Natural killer cell treated with Interleukin-12 subunit alpha and Interleukin-12 subunit beta and Interleukin-15 and Interleukin-18, amount 100 ng/mL, for 72 hours (primary cell): ENCODE results near the gene TPSAB1. TPM values are rescaled to one million over a fixed set of nuclear protein-coding genes. Genes with fewer than 3 reads are reported as not detected.

Experiments used
- ATAC-seq, 2 donors: fragments of 150-1000 bp; cut with Tn5 transposase in 1 of 2; sonication (Bioruptor Pico), chemical (Tn5 transposase) in 1 of 2; 2 replicates each; pipeline ENCODE4 v1.10.0; 2021
- DNase-seq: peaks from one replicate; pipeline ENCODE4 v3.0.0; 2022; ENCODE audit warnings: low spot score
- H3K27ac Mint-ChIP-seq, 2 donors: 1 replicate in 1 of 2; 2 replicates in 1 of 2; pipeline ENCODE4 v1.8.0; 2022; ENCODE audit warnings: mixed read lengths in 2 of 2, mild to moderate bottlenecking in 1 of 2, moderate library complexity in 1 of 2
- H3K27me3 Mint-ChIP-seq, 2 donors: 1 replicate in 1 of 2; 2 replicates in 1 of 2; pipeline ENCODE4 v1.8.0; 2022; ENCODE audit warnings: mixed read lengths in 2 of 2
- H3K36me3 Mint-ChIP-seq: one replicate; pipeline ENCODE4 v1.8.0; 2022; ENCODE audit warnings: mixed read lengths
- H3K4me1 Mint-ChIP-seq, 2 donors: 1 replicate in 1 of 2; 2 replicates in 1 of 2; pipeline ENCODE4 v1.8.0; 2022; ENCODE audit warnings: low read depth in 2 of 2, mixed read lengths in 2 of 2, mild to moderate bottlenecking in 1 of 2
- H3K4me3 Mint-ChIP-seq: one replicate; pipeline ENCODE4 v1.8.0; 2022; ENCODE audit warnings: mixed read lengths
- H3K9me3 Mint-ChIP-seq: 2 replicates; pipeline ENCODE4 v1.8.0; 2022; ENCODE audit warnings: mixed read lengths
- total RNA-seq, 2 donors: library from RNA; stranded (reverse); gene quantifications; one replicate each; pipeline ENCODE4 v1.2.3, GENCODE V29; 2022

The TPSAB1 gene
- total RNA-seq, 2 donors from 2014 or later, result 6.6 TPM; not detected in 1

DNA sequence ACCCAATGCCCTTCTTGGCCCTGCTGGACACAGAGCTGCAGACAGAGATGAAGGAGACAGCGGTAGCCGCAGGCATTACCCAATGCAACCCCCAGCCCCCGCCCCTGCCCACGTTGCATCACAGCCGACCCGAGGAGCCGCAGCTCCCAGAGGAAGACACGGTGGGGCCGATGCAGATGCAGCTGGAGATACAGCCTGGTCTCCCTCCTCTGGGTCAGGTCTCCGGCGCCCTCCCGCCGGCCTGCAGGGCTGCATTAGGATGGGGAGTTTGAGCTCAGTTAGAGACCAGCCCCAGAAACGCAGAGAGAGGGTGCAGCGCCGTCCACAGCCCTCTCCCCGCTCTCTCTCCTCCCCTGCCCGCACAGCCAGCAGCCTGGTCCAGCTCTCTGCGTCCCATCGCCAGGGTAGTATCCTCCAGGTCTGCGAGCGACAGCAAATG lies 49.6 kb downstream of the TPSAB1 start:
- H3K4me3 Mint-ChIP-seq, result no peak overlapping the region
- DNase-seq (no peak), ATAC-seq (no peak)
- H3K36me3 Mint-ChIP-seq, result no peaks in the 10 kb centered on the region
- peaks cover 10 to 14% of the 10 kb centered on the region in 2 donors for H3K27me3 Mint-ChIP-seq
- H3K9me3 Mint-ChIP-seq, result no peaks in the 10 kb centered on the region
- H3K27ac Mint-ChIP-seq, result no peak overlapping the region
- H3K4me1 Mint-ChIP-seq, result no peaks in the 10 kb centered on the region

DNA sequence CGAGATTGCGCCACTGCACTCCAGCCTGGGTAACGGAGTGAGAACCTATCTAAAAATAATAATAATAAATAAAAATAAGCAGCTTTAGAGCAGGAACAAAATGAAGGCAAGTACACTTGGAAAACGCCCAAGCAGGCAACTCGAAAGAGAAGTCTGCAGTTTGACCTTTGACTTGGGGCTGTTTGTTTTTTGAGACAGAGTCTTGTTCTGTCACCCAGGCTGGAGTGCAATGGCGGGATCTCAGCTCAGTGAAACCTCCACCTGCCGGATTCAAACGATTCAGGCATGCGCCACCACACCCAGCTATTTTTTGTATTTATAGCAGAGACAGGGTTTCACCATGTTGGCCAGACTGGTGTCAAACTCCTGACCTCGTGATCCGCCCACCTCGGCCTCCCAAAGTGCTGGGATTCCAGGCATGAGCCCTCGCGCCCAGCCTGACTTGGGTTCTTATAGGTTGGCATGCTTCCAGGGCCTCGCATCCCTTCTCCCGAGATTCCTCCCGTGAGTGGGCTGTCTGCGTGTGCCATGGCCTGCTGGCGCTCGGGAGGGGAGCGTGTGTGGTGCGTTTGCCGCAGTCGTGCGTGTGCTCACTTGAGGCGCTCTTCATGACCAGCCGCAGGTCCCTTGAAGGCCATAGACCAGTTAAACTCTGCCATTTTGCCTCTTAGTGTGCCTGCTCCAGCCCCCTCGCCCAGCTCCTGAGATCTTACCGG lies 50.5 kb downstream of the TPSAB1 start:
- Mint-ChIP-seq H3K36me3 (no peaks in the 10 kb centered on the region), H3K27me3 (peaks cover 10 to 14% of the 10 kb centered on the region in 2 donors), H3K4me3 (no peak overlapping the region), H3K9me3 (no peaks in the 10 kb centered on the region), H3K27ac (no peak overlapping the region), H3K4me1 (no peaks in the 10 kb centered on the region)
- ATAC-seq (no peak), DNase-seq (no peak)

DNA sequence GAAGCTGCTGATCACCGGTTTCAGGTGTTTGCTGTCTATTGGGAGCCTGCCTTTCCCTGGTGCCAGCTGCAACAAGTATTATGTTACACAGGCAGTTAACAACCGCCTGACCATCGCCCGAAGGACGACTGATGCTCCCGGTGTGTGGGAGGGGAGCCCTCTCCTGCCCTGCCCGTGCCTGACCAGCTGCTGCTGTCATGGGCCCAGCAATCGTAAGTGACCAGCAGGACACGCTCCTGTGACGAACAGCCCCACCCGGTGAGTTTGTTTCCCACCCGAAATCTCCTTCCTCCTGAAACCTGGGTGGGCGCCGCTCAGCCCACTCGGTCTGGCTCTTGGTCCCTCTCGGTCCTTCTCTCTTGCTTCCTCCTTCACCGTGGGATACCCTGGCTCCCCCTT lies 51.1 kb downstream of the TPSAB1 start:
- H3K27ac Mint-ChIP-seq, result no peak overlapping the region
- no peak for ATAC-seq
- H3K4me3 Mint-ChIP-seq, result no peak overlapping the region
- peaks cover 11 to 14% of the 10 kb centered on the region in 2 donors for H3K27me3 Mint-ChIP-seq
- no peaks in the 10 kb centered on the region for H3K4me1 Mint-ChIP-seq
- H3K36me3 Mint-ChIP-seq, result no peaks in the 10 kb centered on the region
- no peak for DNase-seq
- H3K9me3 Mint-ChIP-seq, result no peaks in the 10 kb centered on the region

Other genes with a start within 250 kb of the TPSAB1 start
- not detected for gene SSTR5, start 168.0 kb upstream of the TPSAB1 start, total RNA-seq
- gene C1QTNF8, start 144.5 kb upstream of the TPSAB1 start, total RNA-seq, result not detected
- under 1 TPM; 0.21 to 0.31 TPM for gene CACNA1H, start 87.6 kb upstream of the TPSAB1 start, total RNA-seq
- gene TPSG1, start 15.4 kb upstream of the TPSAB1 start, total RNA-seq, result 1 to 10 TPM in 1 of 2 donors, not detected in 1; 1.3 TPM
- gene TPSB2, start 10.5 kb upstream of the TPSAB1 start, total RNA-seq, result 1 to 10 TPM in 1 of 2 donors, not detected in 1; 1.0 TPM
- not detected for gene TPSD1, start 15.4 kb downstream of the TPSAB1 start, total RNA-seq
- gene UBE2I, start 68.9 kb downstream of the TPSAB1 start, total RNA-seq, result 100 to 1,000 TPM; 202 to 246 TPM
- under 1 TPM; 0.17 to 0.31 TPM for gene BAIAP3, start 92.9 kb downstream of the TPSAB1 start, total RNA-seq
- 100 to 1,000 TPM in 1 of 2 donors, 10 to 100 TPM in 1; 57.4 to 108 TPM for gene TSR3, start 111.2 kb downstream of the TPSAB1 start, total RNA-seq
- gene GNPTG, start 111.2 kb downstream of the TPSAB1 start, total RNA-seq, result 10 to 100 TPM; 36.1 to 38.9 TPM
- gene UNKL, start 174.0 kb downstream of the TPSAB1 start, total RNA-seq, result 10 to 100 TPM; 25.4 to 72.1 TPM
- 10 to 100 TPM; 18.4 to 31.1 TPM for gene UQCC4, start 180.0 kb downstream of the TPSAB1 start, total RNA-seq
- gene PERCC1, start 190.4 kb downstream of the TPSAB1 start, total RNA-seq, result 1 to 10 TPM in 1 of 2 donors, under 1 TPM in 1; 0.98 to 1.2 TPM
- 1 to 10 TPM in 1 of 2 donors, under 1 TPM in 1; 0.38 to 3.6 TPM for gene CCDC154, start 203.9 kb downstream of the TPSAB1 start, total RNA-seq
- 10 to 100 TPM; 52.2 to 73.5 TPM for gene CLCN7, start 234.3 kb downstream of the TPSAB1 start, total RNA-seq
- gene PTX4, start 248.2 kb downstream of the TPSAB1 start, total RNA-seq, result under 1 TPM in 1 of 2 donors, not detected in 1; 0.39 TPM